ENCODE results near the gene MYO1E.

The MYO1E gene

GRCh38 chr15:59205839-59206622, 166.6 kb downstream of the MYO1E start:
- H3K27ac ChIP-seq (ENCODE audit: insufficient read depth in 1 of 2, low read depth in 1 of 2, low read length in 2 of 2, poor library complexity in 1 of 2, severe bottlenecking in 2 of 2), result no peak overlapping the region
- no peaks in the 10 kb centered on the region for H3K9me3 ChIP-seq (ENCODE audit: control extremely low read depth in 1 of 5, control insufficient read depth in 4 of 5, insufficient read depth in 2 of 5, low read depth in 1 of 5, low read length in 4 of 5)
- H3K4me3 ChIP-seq (ENCODE audit: control insufficient read depth in 1 of 7, extremely low read depth in 1 of 7, insufficient read depth in 4 of 7, low read depth in 2 of 7, low read length in 6 of 7), result no peak overlapping the region
- H3K27me3 ChIP-seq (replicated peaks in 2 of 5; ENCODE audit: control insufficient read depth in 4 of 5, insufficient read depth in 5 of 5, low read length in 4 of 5), result no peaks in the 10 kb centered on the region
- CTCF ChIA-PET, result interaction anchor here (1.7 kb wide), 1 partner anchor 12 kb away, joined by 6 read pairs; no protein-coding TSS in a partner anchor
- no peaks in the 10 kb centered on the region for H3K4me1 ChIP-seq (ENCODE audit: control extremely low read depth in 1 of 4, control insufficient read depth in 4 of 4, insufficient read depth in 4 of 4, low read length in 3 of 4)
- POLR2A ChIA-PET, result no interaction called here
- peak in 1 of 3 donors; percentile 6 for DNase-seq
- peaks cover 0 to 24% (median 0%) of the 10 kb centered on the region in 4 experiments for H3K36me3 ChIP-seq (ENCODE audit: control insufficient read depth in 4 of 4, insufficient read depth in 4 of 4, low read length in 3 of 4)
- 94% methylated on average over 7 of the region's 9 CpGs for WGBS (ENCODE audit: insufficient coverage)

- no peak overlapping the region for H3K4me3 ChIP-seq (ENCODE audit: control insufficient read depth in 1 of 7, extremely low read depth in 1 of 7, insufficient read depth in 4 of 7, low read depth in 2 of 7, low read length in 6 of 7)
- H3K27me3 ChIP-seq (replicated peaks in 2 of 5; ENCODE audit: control insufficient read depth in 4 of 5, insufficient read depth in 5 of 5, low read length in 4 of 5), result no peaks in the 10 kb centered on the region
- no peak overlapping the region for H3K27ac ChIP-seq (ENCODE audit: insufficient read depth in 1 of 2, low read depth in 1 of 2, low read length in 2 of 2, poor library complexity in 1 of 2, severe bottlenecking in 2 of 2)
- no peaks in the 10 kb centered on the region for H3K4me1 ChIP-seq (ENCODE audit: control extremely low read depth in 1 of 4, control insufficient read depth in 4 of 4, insufficient read depth in 4 of 4, low read length in 3 of 4)
- no peak for DNase-seq
- H3K36me3 ChIP-seq (ENCODE audit: control insufficient read depth in 4 of 4, insufficient read depth in 4 of 4, low read length in 3 of 4), result peaks cover 0 to 26% (median 0%) of the 10 kb centered on the region in 4 experiments
- WGBS (ENCODE audit: insufficient coverage), result 100% methylated on average over 1 of the region's 3 CpGs
- POLR2A ChIA-PET, result no interaction called here
- CTCF ChIA-PET, result interaction anchor here (0.9 kb wide), 1 partner anchor 290 kb away, joined by 3 read pairs; no protein-coding TSS in a partner anchor
- H3K9me3 ChIP-seq (ENCODE audit: control extremely low read depth in 1 of 5, control insufficient read depth in 4 of 5, insufficient read depth in 2 of 5, low read depth in 1 of 5, low read length in 4 of 5), result no peaks in the 10 kb centered on the region
These were observed 169.0 kb downstream of the MYO1E start for GRCh38 chr15:59203657-59204056.

- Histone ChIP-seq H3K36me3 (ENCODE audit: control insufficient read depth in 4 of 4, insufficient read depth in 4 of 4, low read length in 3 of 4) (peaks cover 0 to 26% (median 0%) of the 10 kb centered on the region in 4 experiments), H3K4me1 (ENCODE audit: control extremely low read depth in 1 of 4, control insufficient read depth in 4 of 4, insufficient read depth in 4 of 4, low read length in 3 of 4) (no peaks in the 10 kb centered on the region), H3K9me3 (ENCODE audit: control extremely low read depth in 1 of 5, control insufficient read depth in 4 of 5, insufficient read depth in 2 of 5, low read depth in 1 of 5, low read length in 4 of 5) (no peaks in the 10 kb centered on the region), H3K4me3 (ENCODE audit: control insufficient read depth in 1 of 7, extremely low read depth in 1 of 7, insufficient read depth in 4 of 7, low read depth in 2 of 7, low read length in 6 of 7) (no peak overlapping the region), H3K27ac (ENCODE audit: insufficient read depth in 1 of 2, low read depth in 1 of 2, low read length in 2 of 2, poor library complexity in 1 of 2, severe bottlenecking in 2 of 2) (no peak overlapping the region), H3K27me3 (replicated peaks in 2 of 5; ENCODE audit: control insufficient read depth in 4 of 5, insufficient read depth in 5 of 5, low read length in 4 of 5) (no peaks in the 10 kb centered on the region)
- 92% methylated on average over 4 of the region's 6 CpGs for WGBS (ENCODE audit: insufficient coverage)
- CTCF ChIA-PET, result interaction anchor here (0.5 to 1.3 kb wide), 2 partner anchors 30 to 982 kb away, joined by 3 read pairs; no protein-coding TSS in a partner anchor
- POLR2A ChIA-PET, result no interaction called here
- no peak for DNase-seq
These were observed 169.7 kb downstream of the MYO1E start for GRCh38 chr15:59203008-59203407.

- Histone ChIP-seq H3K9me3 (ENCODE audit: control extremely low read depth in 1 of 5, control insufficient read depth in 4 of 5, insufficient read depth in 2 of 5, low read depth in 1 of 5, low read length in 4 of 5) (no peaks in the 10 kb centered on the region), H3K4me1 (ENCODE audit: control extremely low read depth in 1 of 4, control insufficient read depth in 4 of 4, insufficient read depth in 4 of 4, low read length in 3 of 4) (no peaks in the 10 kb centered on the region), H3K27me3 (replicated peaks in 2 of 5; ENCODE audit: control insufficient read depth in 4 of 5, insufficient read depth in 5 of 5, low read length in 4 of 5) (no peaks in the 10 kb centered on the region), H3K27ac (ENCODE audit: insufficient read depth in 1 of 2, low read depth in 1 of 2, low read length in 2 of 2, poor library complexity in 1 of 2, severe bottlenecking in 2 of 2) (no peak overlapping the region), H3K36me3 (ENCODE audit: control insufficient read depth in 4 of 4, insufficient read depth in 4 of 4, low read length in 3 of 4) (peaks cover 0 to 17% (median 0%) of the 10 kb centered on the region in 4 experiments), H3K4me3 (ENCODE audit: control insufficient read depth in 1 of 7, extremely low read depth in 1 of 7, insufficient read depth in 4 of 7, low read depth in 2 of 7, low read length in 6 of 7) (no peak overlapping the region)
- ChIA-PET POLR2A (no interaction called here), CTCF (no interaction called here)
- no peak for DNase-seq
- WGBS (ENCODE audit: insufficient coverage), result 100% methylated on average over 1 of the region's 9 CpGs
These were observed 172.1 kb downstream of the MYO1E start for GRCh38 chr15:59200560-59200959.

- DNase-seq, result no peak
- Histone ChIP-seq H3K4me3 (ENCODE audit: control insufficient read depth in 1 of 7, extremely low read depth in 1 of 7, insufficient read depth in 4 of 7, low read depth in 2 of 7, low read length in 6 of 7) (no peak overlapping the region), H3K9me3 (ENCODE audit: control extremely low read depth in 1 of 5, control insufficient read depth in 4 of 5, insufficient read depth in 2 of 5, low read depth in 1 of 5, low read length in 4 of 5) (no peaks in the 10 kb centered on the region), H3K27me3 (replicated peaks in 2 of 5; ENCODE audit: control insufficient read depth in 4 of 5, insufficient read depth in 5 of 5, low read length in 4 of 5) (no peaks in the 10 kb centered on the region), H3K36me3 (ENCODE audit: control insufficient read depth in 4 of 4, insufficient read depth in 4 of 4, low read length in 3 of 4) (peaks cover 0 to 12% (median under 1%) of the 10 kb centered on the region in 4 experiments), H3K4me1 (ENCODE audit: control extremely low read depth in 1 of 4, control insufficient read depth in 4 of 4, insufficient read depth in 4 of 4, low read length in 3 of 4) (no peaks in the 10 kb centered on the region), H3K27ac (ENCODE audit: insufficient read depth in 1 of 2, low read depth in 1 of 2, low read length in 2 of 2, poor library complexity in 1 of 2, severe bottlenecking in 2 of 2) (no peak overlapping the region)
- POLR2A ChIA-PET, result no interaction called here
- CTCF ChIA-PET, result no interaction called here
- WGBS (ENCODE audit: insufficient coverage), result 97% methylated on average over 8 of the region's 10 CpGs
These were observed 172.8 kb downstream of the MYO1E start for GRCh38 chr15:59199626-59200465.

- DNase-seq, result no peak
- CTCF ChIA-PET, result no interaction called here
- no peaks in the 10 kb centered on the region for H3K27me3 ChIP-seq (replicated peaks in 2 of 5; ENCODE audit: control insufficient read depth in 4 of 5, insufficient read depth in 5 of 5, low read length in 4 of 5)
- no peak overlapping the region for H3K27ac ChIP-seq (ENCODE audit: insufficient read depth in 1 of 2, low read depth in 1 of 2, low read length in 2 of 2, poor library complexity in 1 of 2, severe bottlenecking in 2 of 2)
- POLR2A ChIA-PET, result no interaction called here
- peaks cover 0 to 4% (median 0%) of the 10 kb centered on the region in 4 experiments for H3K4me1 ChIP-seq (ENCODE audit: control extremely low read depth in 1 of 4, control insufficient read depth in 4 of 4, insufficient read depth in 4 of 4, low read length in 3 of 4)
- WGBS (ENCODE audit: insufficient coverage), result 100% methylated on average over 1 of the region's 2 CpGs
- no peaks in the 10 kb centered on the region for H3K9me3 ChIP-seq (ENCODE audit: control extremely low read depth in 1 of 5, control insufficient read depth in 4 of 5, insufficient read depth in 2 of 5, low read depth in 1 of 5, low read length in 4 of 5)
- peaks cover 0 to 18% (median 4%) of the 10 kb centered on the region in 4 experiments for H3K36me3 ChIP-seq (ENCODE audit: control insufficient read depth in 4 of 4, insufficient read depth in 4 of 4, low read length in 3 of 4)
- H3K4me3 ChIP-seq (ENCODE audit: control insufficient read depth in 1 of 7, extremely low read depth in 1 of 7, insufficient read depth in 4 of 7, low read depth in 2 of 7, low read length in 6 of 7), result no peak overlapping the region
These were observed 175.2 kb downstream of the MYO1E start for GRCh38 chr15:59197454-59197853.

GRCh38 chr15:59196416-59196815, 176.3 kb downstream of the MYO1E start:
- ChIA-PET POLR2A (no interaction called here), CTCF (no interaction called here)
- H3K4me1 ChIP-seq (ENCODE audit: control extremely low read depth in 1 of 4, control insufficient read depth in 4 of 4, insufficient read depth in 4 of 4, low read length in 3 of 4), result peaks cover 0 to 4% (median 0%) of the 10 kb centered on the region in 4 experiments
- H3K27me3 ChIP-seq (replicated peaks in 2 of 5; ENCODE audit: control insufficient read depth in 4 of 5, insufficient read depth in 5 of 5, low read length in 4 of 5), result no peaks in the 10 kb centered on the region
- 100% methylated on average over 1 of the region's 2 CpGs for WGBS (ENCODE audit: insufficient coverage)
- H3K9me3 ChIP-seq (ENCODE audit: control extremely low read depth in 1 of 5, control insufficient read depth in 4 of 5, insufficient read depth in 2 of 5, low read depth in 1 of 5, low read length in 4 of 5), result no peaks in the 10 kb centered on the region
- no peak overlapping the region for H3K4me3 ChIP-seq (ENCODE audit: control insufficient read depth in 1 of 7, extremely low read depth in 1 of 7, insufficient read depth in 4 of 7, low read depth in 2 of 7, low read length in 6 of 7)
- no peak for DNase-seq
- H3K27ac ChIP-seq (ENCODE audit: insufficient read depth in 1 of 2, low read depth in 1 of 2, low read length in 2 of 2, poor library complexity in 1 of 2, severe bottlenecking in 2 of 2), result no peak overlapping the region
- H3K36me3 ChIP-seq (ENCODE audit: control insufficient read depth in 4 of 4, insufficient read depth in 4 of 4, low read length in 3 of 4), result peaks cover 0 to 14% (median 4%) of the 10 kb centered on the region in 4 experiments
